Neuronal stem cell (in vitro differentiated cells): ENCODE data around the gene CCDC192.

Source experiments
- DNase-seq: peaks from one replicate; pipeline ENCODE4 v3.0.0-alpha.2; 2013; ENCODE audit warnings: low spot score
- H2AFZ ChIP-seq: one replicate; pipeline ENCODE4 v1.6.1; 2013; ENCODE audit warnings: mild to moderate bottlenecking, low read length, inconsistent platforms
- H2AK5ac ChIP-seq: 2 replicates; pipeline ENCODE4 v1.6.1; 2013; ENCODE audit warnings: low read depth, mild to moderate bottlenecking, inconsistent platforms, low read length, moderate library complexity, mixed read lengths
- H2BK120ac ChIP-seq: 2 replicates; pipeline ENCODE4 v1.6.1; 2013; ENCODE audit warnings: low read depth, mild to moderate bottlenecking, inconsistent platforms, low read length, moderate library complexity, mixed read lengths
- H2BK12ac ChIP-seq: one replicate; pipeline ENCODE4 v1.6.1; 2013; ENCODE audit warnings: low read length, inconsistent platforms
- H2BK15ac ChIP-seq: 2 replicates; pipeline ENCODE4 v1.6.1; 2013; ENCODE audit warnings: mild to moderate bottlenecking, low read length, inconsistent platforms, mixed read lengths
- H2BK5ac ChIP-seq: one replicate; pipeline ENCODE4 v1.6.1; 2013; ENCODE audit warnings: inconsistent platforms, mild to moderate bottlenecking, low read length, moderate library complexity
- H3K14ac ChIP-seq: one replicate; pipeline ENCODE4 v1.6.1; 2013; ENCODE audit warnings: low read length, inconsistent platforms
- H3K18ac ChIP-seq: 2 replicates; pipeline ENCODE4 v1.6.1; 2013; ENCODE audit warnings: low read length, inconsistent platforms
- H3K23ac ChIP-seq: 2 replicates; pipeline ENCODE4 v1.6.1; 2013; ENCODE audit warnings: low read depth, mild to moderate bottlenecking, mixed read lengths, low read length, inconsistent platforms; ENCODE audit not compliant: poor library complexity
- H3K27ac ChIP-seq: replicated peaks from 3 replicates; pipeline ENCODE4 v1.5.1; 2013; ENCODE audit warnings: low read length, inconsistent platforms
- H3K27me3 ChIP-seq, 3 experiments: 2 replicates each; pipeline ENCODE4 v1.6.1; 2013; ENCODE audit warnings: low read length in 3 of 3, mild to moderate bottlenecking in 2 of 3, inconsistent platforms in 1 of 3, low read depth in 1 of 3, mixed read lengths in 1 of 3, moderate library complexity in 1 of 3; ENCODE audit not compliant: control insufficient read depth in 3 of 3, insufficient read depth in 3 of 3
- H3K36me3 ChIP-seq, 2 donors: replicated peaks in 1 of 2; 2 replicates each; pipeline ENCODE4 v1.6.1; 2013; ENCODE audit warnings: low read length in 2 of 2; ENCODE audit not compliant: control insufficient read depth in 2 of 2, insufficient read depth in 2 of 2
- H3K4ac ChIP-seq: 2 replicates; pipeline ENCODE4 v1.6.1; 2013; ENCODE audit warnings: inconsistent platforms, mild to moderate bottlenecking, low read length, moderate library complexity
- H3K4me1 ChIP-seq, 2 donors: 1 replicate in 1 of 2; 2 replicates in 1 of 2; pipeline ENCODE4 v1.6.1; 2013; ENCODE audit warnings: low read length in 2 of 2, low read depth in 1 of 2; ENCODE audit not compliant: control insufficient read depth in 2 of 2, insufficient read depth in 1 of 2
- H3K4me2 ChIP-seq: one replicate; pipeline ENCODE4 v1.6.1; 2013; ENCODE audit warnings: mild to moderate bottlenecking, low read length, inconsistent platforms; ENCODE audit not compliant: insufficient read depth, poor library complexity, severe bottlenecking
- H3K4me3 ChIP-seq, 2 donors: 2 replicates each; pipeline ENCODE4 v1.5.1; 2013; ENCODE audit warnings: low read length in 2 of 2, mild to moderate bottlenecking in 2 of 2, inconsistent platforms in 1 of 2, moderate library complexity in 1 of 2
- H3K79me1 ChIP-seq: one replicate; pipeline ENCODE4 v1.6.1; 2013; ENCODE audit warnings: low read depth, mild to moderate bottlenecking, inconsistent platforms, low read length, moderate library complexity
- H3K9ac ChIP-seq: one replicate; pipeline ENCODE4 v1.6.1; 2013; ENCODE audit warnings: mild to moderate bottlenecking, low read depth, low read length, inconsistent platforms; ENCODE audit not compliant: poor library complexity
- H3K9me3 ChIP-seq, 2 donors: replicated peaks in 1 of 2; 2 replicates each; pipeline versions ENCODE3 to v1.6.1; 2013; ENCODE audit warnings: low read length in 2 of 2, mild to moderate bottlenecking in 2 of 2, inconsistent platforms in 1 of 2, low read depth in 1 of 2, mixed read lengths in 1 of 2, moderate library complexity in 1 of 2; ENCODE audit not compliant: control insufficient read depth in 2 of 2, insufficient read depth in 1 of 2
- H4K8ac ChIP-seq: one replicate; pipeline ENCODE4 v1.6.1; 2013; ENCODE audit warnings: low read depth, mild to moderate bottlenecking, inconsistent platforms, low read length, moderate library complexity
- H4K91ac ChIP-seq: one replicate; pipeline ENCODE4 v1.6.1; 2013; ENCODE audit warnings: low read length, low read depth, mild to moderate bottlenecking, inconsistent platforms; ENCODE audit not compliant: poor library complexity
- WGBS, 2 donors: extraction: QIAGEN DNeasy Blood & Tissue Kit; methylation state at CpG; one replicate each; pipeline ENCODE4 v1.1.7; 2013; ENCODE audit warnings: missing lambda C conversion rate in 2 of 2, mixed read lengths in 1 of 2; ENCODE audit not compliant: insufficient read length in 2 of 2, insufficient replicate concordance in 1 of 2; ENCODE audit errors: extremely low coverage in 2 of 2; 5-methylcytosine and 5-hydroxymethylcytosine counted together

CCDC192 gene

DNA sequence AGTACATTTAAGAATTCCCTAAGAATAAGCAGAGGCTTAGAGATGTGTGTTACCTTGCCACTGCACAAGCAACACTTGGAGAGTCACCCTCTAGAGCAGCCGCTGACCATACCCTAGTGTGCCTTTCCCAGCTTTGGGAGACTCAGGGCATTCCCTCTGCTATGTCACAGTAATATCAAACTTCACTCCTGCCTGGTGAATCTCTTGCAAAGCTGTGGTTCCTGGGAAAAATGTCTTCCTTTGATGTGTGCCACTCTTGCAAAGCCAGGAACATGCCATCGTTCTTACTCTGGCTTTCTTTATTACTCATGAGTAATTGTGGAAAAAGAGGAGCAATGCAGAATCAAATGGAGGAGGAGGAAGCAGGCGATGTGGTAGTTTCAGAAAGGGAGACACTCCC, 173.2 kb downstream of the CCDC192 start:
- no peak overlapping the region for H3K4me2 ChIP-seq
- H3K27ac ChIP-seq = no peak overlapping the region
- H3K4me1 ChIP-seq = peaks cover 0 to 13% of the 10 kb centered on the region in 2 donors
- H3K4ac ChIP-seq = no peak overlapping the region
- H3K4me3 ChIP-seq = no peak overlapping the region
- no peak overlapping the region for H4K91ac ChIP-seq
- H3K9ac ChIP-seq = no peak overlapping the region
- WGBS, 2 donors = no CpG with 5 or more reads among the region's 3 CpGs
- no peaks in the 10 kb centered on the region for H3K79me1 ChIP-seq
- H2AFZ ChIP-seq = no peak overlapping the region
- H3K18ac ChIP-seq = no peak overlapping the region
- H2BK120ac ChIP-seq = no peak overlapping the region
- DNase-seq = no peak
- no peak overlapping the region for H3K23ac ChIP-seq
- H2BK5ac ChIP-seq = no peak overlapping the region
- H2AK5ac ChIP-seq = no peak overlapping the region
- H4K8ac ChIP-seq = no peak overlapping the region
- no peak overlapping the region for H2BK12ac ChIP-seq
- no peaks in the 10 kb centered on the region for H3K36me3 ChIP-seq
- no peak overlapping the region for H3K14ac ChIP-seq
- H2BK15ac ChIP-seq = no peak overlapping the region
- H3K9me3 ChIP-seq = no peaks in the 10 kb centered on the region
- H3K27me3 ChIP-seq = no peaks in the 10 kb centered on the region

DNA sequence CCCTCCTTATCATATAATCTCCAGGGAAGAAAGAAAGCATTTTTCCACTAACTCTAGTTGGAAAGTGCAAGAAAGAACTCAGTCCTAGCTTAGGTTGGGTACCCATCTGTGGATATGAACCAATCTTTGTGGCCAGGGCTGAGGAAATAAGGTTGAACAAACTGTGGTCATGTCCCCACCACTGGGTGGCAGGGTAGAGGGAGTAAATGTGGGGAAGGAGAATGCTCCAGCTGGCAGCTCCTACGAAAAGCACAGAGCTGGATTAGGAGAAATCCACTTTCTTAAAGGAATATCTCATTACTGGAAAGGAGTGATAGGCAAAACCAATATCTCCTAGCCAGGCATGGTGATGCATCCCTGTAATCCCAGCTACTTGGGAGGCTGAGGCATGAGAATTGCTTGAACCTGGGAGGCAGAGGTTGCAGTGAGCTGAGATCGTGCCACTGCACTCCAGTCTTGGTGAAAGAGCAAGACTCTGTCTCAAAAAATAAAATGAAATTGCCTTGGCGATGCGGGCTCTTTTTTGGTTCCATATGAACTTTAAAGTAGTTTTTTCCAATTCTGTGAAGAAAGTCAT, 175.1 kb downstream of the CCDC192 start:
- Histone ChIP-seq H2BK12ac (no peak overlapping the region), H3K14ac (no peak overlapping the region), H2BK15ac (no peak overlapping the region), H3K9ac (no peak overlapping the region), H3K4me1 (peaks cover 0 to 13% of the 10 kb centered on the region in 2 donors), H2BK5ac (no peak overlapping the region), H4K91ac (no peak overlapping the region), H3K36me3 (no peaks in the 10 kb centered on the region), H3K23ac (no peak overlapping the region), H3K9me3 (no peaks in the 10 kb centered on the region), H2BK120ac (no peak overlapping the region), H3K27ac (no peak overlapping the region), H3K4me2 (no peak overlapping the region), H3K18ac (no peak overlapping the region), H3K79me1 (no peaks in the 10 kb centered on the region), H3K4ac (no peak overlapping the region), H3K4me3 (no peak overlapping the region), H4K8ac (no peak overlapping the region), H2AK5ac (no peak overlapping the region), H2AFZ (no peak overlapping the region), H3K27me3 (no peaks in the 10 kb centered on the region)
- WGBS, 2 donors = no CpG with 5 or more reads among the region's 4 CpGs
- peak; percentile 5 for DNase-seq

DNA sequence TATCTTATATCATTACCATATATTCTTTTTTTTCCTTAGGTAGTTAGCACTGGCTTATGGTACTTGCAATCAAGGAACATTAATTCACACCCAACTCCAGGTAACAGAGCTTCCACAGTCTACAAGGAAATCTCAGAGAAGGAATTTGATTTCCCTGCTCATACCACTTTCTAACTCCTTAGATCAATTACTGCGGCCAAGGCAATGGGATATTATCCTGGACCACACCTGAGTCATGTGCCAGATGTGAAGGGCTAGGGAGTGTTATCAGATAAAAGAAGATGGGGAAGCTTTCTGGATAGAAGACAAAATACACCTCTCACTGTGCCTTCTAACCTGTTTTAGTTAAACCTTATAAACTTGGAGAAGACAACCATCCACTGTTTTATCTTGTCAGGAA, 181.2 kb downstream of the CCDC192 start:
- Histone ChIP-seq H3K18ac (no peak overlapping the region), H3K4me3 (no peak overlapping the region), H3K27me3 (no peaks in the 10 kb centered on the region), H3K9me3 (no peaks in the 10 kb centered on the region), H3K14ac (no peak overlapping the region), H3K4ac (no peak overlapping the region), H2AK5ac (no peak overlapping the region), H4K91ac (no peak overlapping the region), H3K79me1 (no peaks in the 10 kb centered on the region), H3K23ac (no peak overlapping the region), H3K27ac (no peak overlapping the region), H2AFZ (no peak overlapping the region), H2BK12ac (no peak overlapping the region), H3K4me1 (peaks cover 2 to 5% of the 10 kb centered on the region in 2 donors), H3K36me3 (no peaks in the 10 kb centered on the region), H3K9ac (no peak overlapping the region), H4K8ac (no peak overlapping the region), H2BK120ac (no peak overlapping the region), H3K4me2 (no peak overlapping the region), H2BK5ac (no peak overlapping the region), H2BK15ac (no peak overlapping the region)
- DNase-seq = no peak
- WGBS, 2 donors = no CpG with 5 or more reads among the region's 1 CpG

DNA sequence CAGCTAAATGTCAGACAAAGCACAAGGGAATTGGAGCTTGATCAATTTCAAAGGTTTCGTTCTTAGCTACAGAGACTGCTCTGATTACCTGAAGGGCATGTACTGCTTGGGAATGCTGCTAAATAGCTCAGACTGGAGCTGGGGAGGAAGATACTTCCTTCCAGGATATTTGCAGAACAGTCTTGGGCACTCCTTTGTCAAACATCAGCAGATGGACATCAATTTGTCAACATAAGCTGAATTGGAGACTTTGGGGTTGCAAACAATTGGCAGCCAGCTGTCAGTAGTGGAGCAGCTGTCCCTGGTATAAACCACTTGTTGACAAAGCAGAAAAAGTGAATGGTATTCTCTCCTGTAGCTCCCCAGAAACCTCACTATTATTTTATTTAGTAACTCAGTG, 182.0 kb downstream of the CCDC192 start:
- Histone ChIP-seq H3K79me1 (no peaks in the 10 kb centered on the region), H2AK5ac (no peak overlapping the region), H3K9me3 (no peaks in the 10 kb centered on the region), H3K4me1 (peaks cover 2 to 5% of the 10 kb centered on the region in 2 donors), H3K36me3 (no peaks in the 10 kb centered on the region), H3K4ac (no peak overlapping the region), H2BK5ac (no peak overlapping the region), H3K18ac (no peak overlapping the region), H4K91ac (no peak overlapping the region), H3K14ac (no peak overlapping the region), H3K23ac (no peak overlapping the region), H3K9ac (no peak overlapping the region), H3K27me3 (no peaks in the 10 kb centered on the region), H4K8ac (no peak overlapping the region), H3K4me2 (no peak overlapping the region), H2BK12ac (no peak overlapping the region), H2AFZ (no peak overlapping the region), H2BK120ac (no peak overlapping the region), H3K27ac (no peak overlapping the region), H3K4me3 (no peak overlapping the region), H2BK15ac (no peak overlapping the region)
- DNase-seq = no peak
- WGBS, 2 donors = no CpG with 5 or more reads among the region's 1 CpG
